Cardiac septum (tissue), 1 donor: ENCODE measurements around the gene CRIP1. TPM values are rescaled to one million over a fixed set of nuclear protein-coding genes. Genes with fewer than 3 reads are reported as not detected.

Experiments used
- DNase-seq: peaks from one replicate; pipeline ENCODE4 v3.0.0-alpha.2; 2020; ENCODE audit warnings: low spot score
- intact Hi-C: fragments of 100-400 bp; cut with DNase I; formaldehyde crosslinking; loops from one replicate; pipeline ENCODE4 v1.14.0; 2022
- total RNA-seq: library from RNA; stranded (reverse); fragmentation: NEBNext Ultra II Directional; extraction: Animal tissue kit (Norgen Biotek cat#: 25700); gene quantifications from one replicate; pipeline ENCODE4 v1.2.1, GENCODE V29; 2021
- donor health status: DM: no; HTN: no; CAD: no.

CRIP1 gene
- total RNA-seq, 1 donor from 2014 or later = 68.2 TPM

DNA sequence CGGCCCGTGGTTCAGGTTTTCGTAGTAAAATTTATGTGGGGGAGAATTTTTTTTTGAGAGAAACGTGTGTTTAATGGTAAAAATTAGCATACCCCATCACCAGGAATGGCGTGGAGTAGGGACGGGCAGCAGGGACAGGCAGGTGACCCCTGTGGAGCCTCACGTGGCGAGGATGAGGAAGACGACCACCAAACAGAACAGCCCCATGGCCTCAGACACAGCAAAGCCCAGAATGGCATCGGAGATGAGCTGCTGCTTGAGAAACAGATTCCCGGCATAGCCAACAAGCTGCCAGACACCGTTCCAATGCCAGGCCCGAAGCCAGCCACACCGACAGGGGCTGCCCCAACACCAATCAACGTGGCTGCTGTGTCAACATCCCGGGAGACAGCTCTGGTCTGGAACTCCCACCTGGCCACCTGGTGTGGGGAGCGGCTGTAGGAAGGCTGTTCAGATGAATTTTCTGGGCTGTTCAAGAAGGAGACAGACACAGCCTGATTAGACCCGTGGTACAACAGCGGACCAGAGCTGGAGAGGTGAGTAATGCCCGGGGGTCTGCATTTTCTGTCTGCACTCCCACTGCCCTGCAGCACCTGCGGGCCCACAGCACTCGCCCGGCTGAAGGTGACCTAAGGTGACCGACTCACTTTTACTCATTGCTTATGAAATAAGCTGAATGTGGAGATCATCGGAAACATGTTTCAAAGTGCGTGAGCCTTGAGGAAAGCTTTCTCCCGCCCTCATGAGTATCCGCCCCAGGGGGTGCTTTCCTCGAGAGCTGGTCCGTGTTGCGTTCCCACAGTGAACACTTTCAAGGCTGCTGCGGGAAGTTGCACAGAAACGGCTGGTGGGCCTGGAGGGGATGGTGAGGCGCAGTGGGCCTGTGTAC, 50.2 kb downstream of the CRIP1 start:
- no peak for DNase-seq
- intact Hi-C loops = no loop called here

DNA sequence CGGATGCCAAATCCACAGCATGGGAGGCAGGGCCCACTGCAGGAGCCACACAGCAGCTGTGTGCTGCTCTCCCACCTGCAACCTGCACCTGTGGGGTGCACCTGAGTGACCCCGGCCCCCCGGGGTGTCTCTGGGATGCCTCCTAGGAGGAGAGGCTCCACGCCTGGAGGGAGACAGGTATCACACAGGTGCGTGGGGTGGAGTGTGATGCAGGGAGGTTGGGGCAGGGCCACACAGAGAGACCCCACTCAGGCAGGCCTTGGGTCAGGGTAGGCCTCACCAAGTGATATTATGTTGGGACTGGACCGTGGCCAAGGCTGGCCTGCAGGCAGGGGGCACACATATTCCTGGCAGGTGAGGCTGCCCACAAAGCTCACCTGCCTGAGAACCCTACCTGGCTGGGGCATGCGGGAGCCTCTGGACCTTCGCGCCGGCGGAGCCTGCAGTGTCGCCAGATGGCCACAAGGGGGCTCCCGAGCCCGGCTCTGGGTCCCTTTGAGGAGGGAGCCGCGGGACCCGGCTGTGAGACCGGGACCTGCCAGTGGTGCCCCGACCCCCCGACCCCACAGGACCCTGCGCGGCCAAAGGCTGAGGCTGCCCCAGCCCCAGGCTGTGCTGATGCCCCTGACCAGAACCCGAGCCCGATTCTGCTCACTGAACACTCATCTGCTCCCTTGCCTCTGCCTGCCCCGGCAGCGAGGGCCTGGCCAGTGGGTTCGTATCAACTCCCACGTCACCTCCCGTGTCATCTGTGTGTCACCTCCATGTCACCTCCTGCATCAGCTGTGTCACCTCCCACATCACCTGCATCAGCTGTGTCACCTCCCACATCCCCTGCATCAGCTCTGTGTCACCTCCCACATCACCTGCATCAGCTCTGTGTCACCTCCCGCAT, 51.1 kb downstream of the CRIP1 start:
- no peak for DNase-seq
- intact Hi-C loops = no loop called here

Other genes starting within 250 kb of the CRIP1 start
- gene BTBD6, start 238.4 kb upstream of the CRIP1 start, total RNA-seq = 34.9 TPM
- gene BRF1, start 185.9 kb upstream of the CRIP1 start, total RNA-seq = 17.7 TPM
- gene PACS2, start 172.1 kb upstream of the CRIP1 start, total RNA-seq = 55.1 TPM
- gene TEX22, start 88.3 kb upstream of the CRIP1 start, total RNA-seq = 0.46 TPM
- gene MTA1, start 67.1 kb upstream of the CRIP1 start, total RNA-seq = 140 TPM
- 918 TPM for gene CRIP2, start 12.1 kb upstream of the CRIP1 start, total RNA-seq
- 3.8 TPM for gene TEDC1, start 4.4 kb downstream of the CRIP1 start, total RNA-seq
- 1.3 TPM for gene TMEM121, start 39.7 kb downstream of the CRIP1 start, total RNA-seq